Measurements from ENCODE around the gene MZB1.
A peak's percentile ranks its signal among the peaks of the same experiment; 100 is the strongest.
"Not testable (repeated sequence)": the region's sequence is repeated elsewhere in the genome, so short reads cannot be mapped to it uniquely, and the experiment has no call there.

Gene MZB1

DNA sequence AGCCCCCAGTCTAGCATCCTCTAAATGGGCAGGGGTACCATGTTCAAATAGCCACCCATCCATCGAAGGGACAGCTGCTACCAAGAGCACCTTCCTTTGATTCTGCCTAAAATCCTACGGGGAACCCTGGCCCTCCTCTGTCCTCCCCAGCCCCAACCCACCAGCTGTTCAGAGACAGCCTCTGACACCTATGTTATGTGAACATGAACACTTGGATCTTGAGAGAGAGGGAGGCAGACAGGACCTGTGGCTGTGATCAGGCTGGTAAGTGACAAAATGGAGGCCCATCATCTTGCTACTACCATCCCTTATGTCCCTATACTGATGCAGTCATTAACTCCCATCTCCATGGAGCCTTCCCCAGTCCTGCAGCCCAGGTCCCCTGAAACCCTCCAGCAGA is 14.8 kb downstream of the MZB1 start:
- DNase-seq (ENCODE audit: low spot score) = no peak

DNA sequence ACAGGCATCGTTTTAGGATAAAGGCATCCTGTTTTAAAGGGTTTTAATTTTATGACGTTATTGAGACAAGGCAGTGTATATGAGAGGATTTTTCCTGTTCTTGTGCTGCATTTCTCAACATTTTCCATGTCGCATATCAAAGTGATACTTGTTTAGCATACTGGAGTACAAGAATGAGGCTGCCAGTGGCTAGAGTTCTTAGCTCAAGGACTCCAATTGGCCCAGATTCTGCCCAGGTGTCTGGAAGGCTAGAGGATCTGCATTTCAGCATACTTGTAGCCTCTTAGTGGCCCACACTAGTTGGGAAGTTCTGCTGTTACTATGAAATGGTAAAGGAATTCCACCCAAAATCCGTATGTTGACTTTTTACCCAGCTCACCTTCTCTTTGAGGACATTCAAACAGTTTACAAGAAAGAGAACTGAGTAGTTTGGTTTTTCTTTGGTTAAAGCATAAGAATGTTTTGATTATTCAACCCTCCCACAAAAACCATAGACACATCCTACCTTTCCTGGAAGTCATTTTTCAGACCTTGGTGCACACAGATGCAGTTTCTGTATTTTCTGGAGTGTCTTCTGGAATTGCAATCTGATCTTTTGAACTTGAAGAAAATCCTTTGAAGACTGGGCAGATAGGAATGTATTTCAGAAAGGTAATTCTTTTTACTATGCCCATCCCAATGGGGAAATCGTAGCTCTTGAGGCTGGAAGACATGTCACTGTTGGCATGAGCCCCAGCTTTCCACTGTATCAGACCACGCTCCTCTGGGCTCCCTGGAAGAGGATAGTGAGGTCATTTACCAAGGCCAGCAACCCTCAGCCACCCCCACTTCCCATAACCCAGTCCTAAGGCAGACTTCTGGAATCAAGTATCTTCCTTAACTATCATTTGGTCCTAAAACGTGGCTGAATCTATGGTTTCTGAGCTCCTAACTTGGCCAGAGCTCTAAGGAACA is 18.0 kb downstream of the MZB1 start:
- no peak for DNase-seq (ENCODE audit: low spot score)

DNA sequence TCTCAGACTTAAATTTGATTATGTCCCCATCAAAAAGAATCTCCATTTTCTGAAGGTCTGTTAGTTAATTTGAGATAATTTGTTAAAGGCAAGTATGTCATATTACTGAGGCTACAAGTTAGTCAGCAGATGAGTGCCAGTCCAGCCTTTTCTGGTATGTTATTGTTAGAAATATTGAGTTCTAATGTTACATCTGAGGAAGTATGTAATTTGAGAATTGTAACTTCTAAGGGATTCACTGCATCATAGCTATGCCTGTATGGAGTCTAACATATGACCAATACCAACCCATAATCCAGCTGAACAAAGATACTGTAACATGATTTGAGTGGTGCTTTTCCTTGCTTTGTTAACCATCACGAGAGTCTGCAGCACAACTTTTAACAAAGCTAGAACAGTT is 20.5 kb downstream of the MZB1 start:
- DNase-seq (ENCODE audit: low spot score) = no peak

DNA sequence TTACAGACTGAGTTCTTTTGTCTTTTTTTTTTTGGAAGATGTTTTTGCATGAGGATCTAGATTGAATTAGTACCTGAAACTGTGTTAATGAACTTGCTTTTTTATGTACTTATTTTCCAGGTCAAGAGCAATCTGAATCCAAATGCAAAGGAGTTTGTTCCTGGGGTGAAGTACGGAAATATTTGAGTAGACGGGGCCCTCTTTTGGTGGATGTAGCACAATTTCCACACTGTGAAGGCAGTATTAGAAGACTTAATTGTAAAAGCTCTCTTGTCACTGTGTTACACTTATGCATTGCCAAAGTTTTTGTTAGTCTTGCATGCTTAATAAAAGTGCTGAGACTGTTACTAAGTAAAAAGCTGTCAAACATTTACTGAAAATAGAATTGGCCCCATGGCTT is 21.1 kb downstream of the MZB1 start:
- DNase-seq (ENCODE audit: low spot score) = no peak

DNA sequence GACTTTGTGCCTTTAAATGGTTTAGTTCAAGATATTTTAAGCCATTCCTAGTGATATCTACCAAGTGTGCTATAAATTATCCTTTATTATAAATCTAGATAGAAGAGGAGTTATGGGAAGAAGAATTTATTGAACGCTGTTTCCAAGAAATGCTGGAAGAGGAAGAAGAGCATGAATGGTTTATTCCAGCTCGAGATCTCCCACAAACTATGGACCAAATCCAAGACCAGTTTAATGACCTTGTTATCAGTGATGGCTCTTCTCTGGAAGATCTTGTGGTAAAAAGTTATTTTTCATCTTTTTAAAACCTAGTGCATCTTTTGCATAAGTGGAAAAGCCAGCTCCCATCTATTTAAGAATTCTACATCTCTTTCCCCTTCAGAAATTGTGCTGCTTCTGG is 25.2 kb downstream of the MZB1 start:
- DNase-seq (ENCODE audit: low spot score) = no peak

DNA sequence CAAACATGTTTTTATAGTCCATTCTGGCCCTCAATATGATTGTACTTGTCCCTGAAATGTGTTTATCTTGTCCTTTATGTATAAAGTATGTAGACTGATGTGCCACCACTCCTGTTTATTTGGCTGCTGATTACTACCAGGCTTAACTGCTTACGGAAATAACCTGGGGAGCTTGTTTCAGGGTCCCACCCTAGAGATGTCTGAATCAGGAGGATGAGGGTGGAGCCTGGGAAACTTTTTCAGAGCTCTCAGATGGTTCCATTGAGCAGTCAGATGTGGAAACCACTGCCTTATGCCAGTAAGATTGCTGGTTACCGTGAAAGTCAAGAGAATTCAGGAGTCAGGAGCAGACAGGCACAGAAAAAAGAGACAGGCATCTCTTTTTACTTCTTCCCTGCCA is 25.8 kb downstream of the MZB1 start:
- no peak for DNase-seq (ENCODE audit: low spot score)

DNA sequence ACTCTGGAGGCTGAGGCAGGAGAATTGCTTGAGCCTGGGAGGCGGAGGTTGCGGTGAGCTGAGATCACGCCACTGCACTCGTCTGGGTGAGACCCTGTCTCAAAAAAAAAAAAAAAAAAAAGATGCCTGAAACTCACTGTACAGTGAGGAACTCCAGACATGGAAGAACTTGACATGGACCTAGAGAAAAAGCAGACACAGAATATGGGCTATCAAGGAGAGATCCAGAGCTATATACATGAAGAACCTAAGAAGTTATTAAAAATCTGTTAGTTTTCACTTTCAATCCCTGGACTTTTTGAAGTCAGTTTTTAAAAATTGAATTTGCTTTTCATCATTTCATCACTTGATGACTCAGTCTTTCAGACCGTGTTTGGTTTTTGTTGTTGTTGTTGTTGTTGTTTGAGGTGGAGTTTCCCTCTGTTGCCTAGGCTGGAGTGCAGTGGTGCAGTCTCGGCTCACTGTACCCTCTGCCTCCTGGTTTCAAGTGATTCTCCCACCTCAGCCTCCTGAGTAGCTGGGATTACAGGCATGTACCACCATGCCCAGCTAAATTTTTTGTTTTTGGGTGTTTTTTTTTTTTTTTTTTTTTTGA is 27.8 kb downstream of the MZB1 start:
- DNase-seq (ENCODE audit: low spot score) = no peak

DNA sequence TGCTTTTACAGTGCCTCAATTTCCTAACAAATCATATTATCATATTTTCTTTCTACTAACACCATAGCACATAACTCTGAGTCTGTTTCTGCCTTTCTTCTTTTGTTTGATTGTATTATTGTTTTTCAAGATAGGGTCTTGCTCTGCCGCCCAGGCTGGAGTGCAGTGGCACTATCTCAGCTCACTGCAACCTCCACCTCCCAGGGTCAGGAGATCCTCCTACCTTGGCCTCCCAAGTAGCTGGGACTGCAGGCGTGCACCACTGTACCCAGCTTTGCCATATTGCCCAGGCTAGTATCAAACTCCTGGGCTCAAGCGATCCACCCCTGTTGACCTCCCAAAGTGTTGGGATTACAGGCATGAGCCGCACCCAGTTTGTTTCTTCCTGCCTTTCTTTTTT is 29.3 kb downstream of the MZB1 start:
- DNase-seq (ENCODE audit: low spot score) = no peak

DNA sequence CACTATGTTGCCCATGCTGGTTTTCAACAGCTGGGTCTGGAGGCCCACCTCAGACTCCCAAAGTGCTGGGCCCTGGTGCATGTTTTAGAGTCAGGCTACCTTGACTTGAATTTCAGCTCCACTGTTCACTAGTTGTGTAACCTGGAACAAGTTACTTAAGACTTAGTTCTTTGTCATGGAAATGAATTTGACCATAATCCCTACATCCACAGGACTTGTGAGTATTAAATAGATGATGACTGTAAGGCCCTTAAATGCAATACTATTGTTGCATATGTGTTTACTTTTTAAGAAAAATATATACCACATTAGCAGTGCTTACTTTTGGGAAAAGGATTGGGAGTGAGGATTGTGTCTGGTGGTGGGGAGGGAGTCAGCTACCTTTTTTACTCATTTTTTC is 31.6 kb downstream of the MZB1 start:
- no peak for DNase-seq (ENCODE audit: low spot score)

DNA sequence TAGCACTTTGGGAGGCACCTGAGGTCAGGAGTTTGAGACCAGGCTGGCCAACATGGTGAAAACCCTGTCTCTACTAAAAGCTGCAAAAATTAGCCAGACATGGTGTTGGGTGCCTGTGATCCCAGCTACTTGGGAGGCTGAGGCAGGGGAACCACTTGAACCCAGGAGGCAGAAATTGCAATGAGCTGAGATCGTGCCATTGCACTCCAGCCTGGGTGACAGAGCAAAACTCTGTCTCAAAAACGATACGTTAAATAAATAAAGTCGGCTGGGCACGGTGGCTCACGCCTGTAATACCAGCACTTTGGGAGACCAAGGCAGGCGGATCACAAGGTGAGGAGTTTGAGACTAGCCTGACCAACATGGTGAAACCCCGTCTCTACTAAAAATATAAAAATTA is 33.8 kb downstream of the MZB1 start:
- not testable (repeated sequence) for DNase-seq (ENCODE audit: low spot score)

DNA sequence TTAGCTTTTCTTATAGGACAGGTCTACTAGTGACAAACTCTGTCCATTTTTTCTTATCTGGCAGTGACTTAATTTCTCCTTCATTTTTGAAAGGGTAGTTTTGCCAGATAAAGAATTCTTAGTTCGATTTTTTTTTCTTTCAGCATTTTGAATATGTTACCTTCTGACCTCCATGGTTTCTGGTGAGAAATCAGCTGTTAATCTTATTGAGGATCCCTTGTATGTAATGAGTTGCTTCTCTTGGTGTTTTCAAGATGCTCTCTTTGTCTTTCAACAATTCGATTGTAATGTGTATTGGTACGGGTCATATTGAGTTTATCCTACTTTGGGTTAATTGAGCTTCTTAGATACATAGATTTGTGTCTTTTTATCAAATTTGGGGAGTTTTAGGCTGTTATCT is 35.5 kb downstream of the MZB1 start:
- no peak for DNase-seq (ENCODE audit: low spot score)

DNA sequence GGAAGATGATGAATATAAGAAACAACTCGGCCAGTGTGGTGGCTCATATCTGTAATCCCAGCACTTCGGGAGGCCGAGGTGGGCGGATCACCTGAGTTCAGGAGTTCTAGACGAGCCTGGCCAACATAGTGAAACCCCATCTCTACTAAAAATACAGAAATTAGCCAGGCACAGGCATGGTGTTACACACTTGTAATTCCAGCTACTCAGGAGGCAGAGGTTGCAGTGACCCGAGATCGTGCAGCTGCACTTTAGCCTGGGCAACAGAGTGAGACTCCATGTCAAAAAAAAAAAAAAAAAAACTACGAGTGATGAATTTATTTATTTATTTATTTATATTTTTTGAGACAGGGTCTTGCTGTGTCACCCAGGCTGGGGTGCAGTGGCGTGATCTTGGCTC is 41.9 kb downstream of the MZB1 start:
- DNase-seq (ENCODE audit: low spot score) = not testable (repeated sequence)

DNA sequence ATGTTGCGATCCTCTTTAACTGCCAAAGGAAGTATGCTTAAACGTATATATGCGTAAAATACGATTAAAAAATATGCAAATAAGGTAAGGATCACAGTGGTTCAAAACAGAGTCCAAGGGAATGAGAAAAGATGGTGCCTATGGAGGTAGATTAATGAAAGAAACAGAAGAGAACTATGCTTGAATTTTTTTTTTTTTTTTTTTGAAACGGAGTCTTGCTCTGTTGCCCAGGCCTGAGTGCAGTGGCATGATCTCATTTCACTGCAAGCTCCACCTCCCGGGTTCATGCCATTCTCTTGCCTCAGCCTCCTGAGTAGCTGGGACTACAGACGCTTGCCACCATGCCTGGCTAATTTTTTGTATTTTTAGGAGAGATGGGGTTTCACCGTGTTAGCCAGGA is 44.3 kb downstream of the MZB1 start:
- not testable (repeated sequence) for DNase-seq (ENCODE audit: low spot score)

DNA sequence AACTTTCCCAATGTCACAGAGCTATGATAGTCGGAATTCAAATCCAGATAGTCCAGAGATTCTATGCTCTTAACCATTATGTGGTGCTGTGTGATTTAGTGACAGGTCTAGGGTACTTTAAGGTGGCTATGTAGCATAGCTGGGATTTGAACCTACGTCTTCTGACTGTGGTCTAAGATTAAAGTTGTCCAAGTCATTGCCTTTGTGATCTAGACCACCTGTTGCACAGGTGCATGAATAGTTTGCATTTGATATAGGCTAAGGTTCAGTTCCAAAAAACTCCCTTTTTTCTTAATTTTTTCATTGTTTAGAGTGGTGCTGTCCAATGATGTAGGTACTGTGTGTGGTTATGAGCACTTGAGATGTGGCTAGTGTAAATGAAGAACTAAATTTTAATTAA is 45.5 kb downstream of the MZB1 start:
- no peak for DNase-seq (ENCODE audit: low spot score)

DNA sequence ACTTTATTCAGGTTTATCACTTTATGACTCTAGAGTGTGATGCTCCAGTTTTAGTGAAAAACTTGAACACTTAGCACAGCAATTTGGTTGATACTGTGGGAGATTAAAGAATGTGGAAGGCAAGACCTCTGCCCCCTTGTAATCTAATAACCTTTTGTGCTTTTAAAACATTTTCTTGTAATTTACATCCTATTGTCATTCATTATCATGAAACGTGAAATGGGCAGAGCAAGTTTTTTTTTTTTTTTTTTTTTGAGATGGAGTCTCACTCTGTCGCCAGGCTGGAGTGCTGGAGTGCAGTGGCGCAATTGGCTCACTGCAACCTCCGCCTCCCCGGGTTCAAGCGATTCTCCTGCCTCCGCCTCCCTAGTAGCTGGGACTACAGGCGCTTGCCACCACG is 46.2 kb downstream of the MZB1 start:
- no peak for DNase-seq (ENCODE audit: low spot score)

DNA sequence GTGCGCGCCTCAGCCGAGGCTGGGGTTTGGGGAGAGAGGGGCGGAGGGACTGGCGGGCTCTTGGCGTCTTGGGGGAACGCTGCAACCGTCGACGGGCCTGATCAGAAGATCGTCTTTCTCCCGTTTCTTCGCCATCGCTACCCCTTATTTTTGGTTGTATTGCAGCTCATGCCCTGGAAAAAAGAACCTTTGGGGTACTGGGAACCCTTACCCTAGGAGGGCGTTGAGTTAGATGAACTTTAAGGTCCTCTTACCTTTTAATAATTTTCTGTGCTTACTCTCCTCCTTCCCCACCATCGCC is 47.3 kb downstream of the MZB1 start:
- DNase-seq (ENCODE audit: low spot score) = no peak

DNA sequence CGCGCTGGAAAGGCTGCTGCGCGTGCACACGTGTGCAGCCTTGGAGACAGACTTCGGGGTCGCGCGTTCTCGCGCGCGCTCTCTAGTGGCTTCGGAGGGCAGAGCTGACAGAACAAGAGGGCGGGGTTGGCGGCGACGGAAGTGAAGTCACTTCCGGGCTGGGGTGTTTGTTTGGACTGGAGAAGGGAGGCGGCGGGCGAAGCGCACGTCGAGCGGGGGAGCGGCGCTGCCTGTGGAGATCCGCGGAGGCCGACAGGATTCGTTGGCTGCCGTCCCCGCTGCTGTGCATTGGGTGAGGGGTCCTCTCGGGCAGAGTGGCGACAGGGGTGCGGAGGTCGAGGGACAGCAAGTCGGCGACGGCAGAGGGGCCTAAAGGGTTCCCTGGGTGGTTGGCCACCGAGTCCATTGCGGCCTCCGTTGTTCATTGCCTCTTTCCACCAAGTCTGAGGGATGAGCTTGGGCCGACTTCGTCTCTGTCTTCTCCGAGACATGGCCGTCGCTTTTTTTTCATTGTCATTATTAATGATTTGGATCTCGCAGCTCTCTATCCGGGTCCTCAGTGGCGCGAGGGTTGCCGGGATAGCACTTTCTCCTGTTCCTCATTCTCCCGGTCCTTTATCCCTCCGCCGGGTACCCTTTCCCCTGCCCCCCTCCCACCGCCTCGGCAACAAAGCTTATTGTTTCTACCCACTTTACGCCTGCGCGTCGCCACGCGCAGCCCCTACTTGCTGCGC is 47.9 kb downstream of the MZB1 start, which contains the start of gene PAIP2:
PAIP2 (plus strand) TSS at position 166 of the 734 bp plus-strand sequence. CDS start 21,931 bp downstream, outside the sequence.
- DNase-seq (ENCODE audit: low spot score) = peak; percentile 97

DNA sequence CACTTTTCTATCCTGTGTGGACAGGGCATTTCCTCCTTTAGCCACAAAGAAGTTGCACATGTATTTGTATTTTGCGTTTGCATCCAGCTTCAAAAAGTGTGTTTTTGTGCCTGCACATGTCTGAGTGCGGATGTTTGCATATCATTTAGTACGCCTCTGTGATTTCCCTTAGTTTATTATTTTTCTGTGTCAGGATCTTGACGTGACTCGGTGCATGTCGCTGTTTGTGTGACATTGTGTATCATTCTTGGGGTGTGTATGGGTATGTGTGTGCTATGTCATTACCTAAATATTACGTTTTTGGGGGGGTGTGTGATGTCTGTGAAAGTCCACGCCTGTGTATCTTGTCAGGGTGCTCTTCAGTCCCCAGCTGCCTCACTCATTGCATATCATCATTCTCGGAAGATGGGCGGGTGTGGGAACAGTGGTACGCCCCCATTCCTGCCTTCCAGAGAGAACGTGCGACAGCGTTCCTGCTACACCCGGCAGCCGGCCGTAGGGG is 48.5 kb downstream of the MZB1 start:
- no peak for DNase-seq (ENCODE audit: low spot score)

DNA sequence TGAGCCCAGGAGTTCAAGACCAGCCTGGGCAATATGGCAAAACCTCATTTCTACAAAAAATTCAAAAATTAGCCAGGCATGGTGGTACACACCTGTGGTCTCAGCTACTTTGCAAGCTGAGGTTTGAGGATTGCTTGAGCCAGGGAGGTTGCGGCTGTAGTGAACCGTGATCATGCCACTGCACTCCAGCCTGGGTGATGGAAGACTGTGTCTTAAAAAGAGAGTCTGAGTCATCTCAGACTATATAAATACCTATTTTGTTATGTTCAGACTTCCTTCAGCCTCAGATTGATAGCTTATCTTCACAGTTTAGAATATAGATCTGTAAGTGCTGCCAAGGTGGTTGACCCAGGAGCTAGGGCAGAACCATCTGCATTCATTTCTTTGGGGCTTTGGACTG is 49.7 kb downstream of the MZB1 start:
- DNase-seq (ENCODE audit: low spot score) = no peak
